A549 (cell line): ENCODE measurements around the gene PLCB1. TPM values are rescaled to one million over a fixed set of nuclear protein-coding genes. Genes with fewer than 3 reads are reported as not detected.

Source experiments
- ATAC-seq, 2 experiments: fragments of 200-7000 bp in 1 of 2; fragments of >200 bp in 1 of 2; cut with Nextera tagmentation in 1 of 2; cut with Tn5 transposase in 1 of 2; 3 replicates each; pipeline versions ENCODE4 v1.8.0 to v1.9.1; 2018 to 2020; ENCODE audit warnings: mild to moderate bottlenecking in 1 of 2, moderate library complexity in 1 of 2
- CTCF ChIA-PET: fragments of 300-600 bp; sonication (Branson Sonifier 250); formaldehyde crosslinking; extraction: SDS; loops from one replicate; lab custom pipeline; 2021; ENCODE audit warnings: antibody characterized with exemption, inconsistent platforms; lab: Yijun Ruan, JAX
- POLR2A ChIA-PET: fragments of 350-600 bp; formaldehyde crosslinking; extraction: SDS; loops from one replicate; lab custom pipeline; 2021; ENCODE audit warnings: antibody characterized with exemption, inconsistent platforms; lab: Yijun Ruan, JAX
- DNase-seq, 2 experiments: peaks; one replicate each; pipeline versions ENCODE4 v3.0.0 to v3.0.0-alpha.2; 2011 to 2016; ENCODE audit warnings: low read depth in 1 of 2, low spot score in 1 of 2
- FAIRE-seq: peaks from 2 replicates; lab custom pipeline; 2011; peaks lifted over from hg19 to GRCh38; lab: Jason Lieb, UNC
- H3K27ac ChIP-seq, 2 experiments: fragments of >200 bp; sonication (Bioruptor Twin); formaldehyde crosslinking; 3 replicates each; pipeline ENCODE4 v1.5.1; 2016 to 2017
- H3K4me1 ChIP-seq: fragments of >200 bp; sonication (Bioruptor Twin); formaldehyde crosslinking; 3 replicates; pipeline ENCODE4 v1.6.1; 2016
- H3K4me2 ChIP-seq: fragments of >200 bp; sonication (Bioruptor Twin); formaldehyde crosslinking; 3 replicates; pipeline ENCODE4 v1.6.1; 2016
- H3K4me3 ChIP-seq: fragments of >200 bp; sonication (Bioruptor Twin); formaldehyde crosslinking; 3 replicates; pipeline ENCODE4 v1.5.1; 2016
- H3K9me3 ChIP-seq: fragments of >200 bp; sonication (Bioruptor Twin); formaldehyde crosslinking; 3 replicates; pipeline ENCODE4 v1.6.1; 2016
- BHLHE40 ChIP-seq: IDR thresholded peaks from 2 replicates; pipeline ENCODE4 v1.6.1; 2012; ENCODE audit warnings: low read depth, low read length, inconsistent platforms
- CBX2 ChIP-seq: fragments of 200-600 bp; sonication (generic); IDR thresholded peaks from 2 replicates; pipeline ENCODE4 v1.6.1; 2016; ENCODE audit warnings: low read depth, mild to moderate bottlenecking, borderline replicate concordance
- ESRRA ChIP-seq: fragments of 150-350 bp; IDR thresholded peaks from 2 replicates; pipeline ENCODE4 v1.6.1; 2014; ENCODE audit warnings: mild to moderate bottlenecking, low read length, borderline replicate concordance
- FOSB ChIP-seq: fragments of 250-450 bp; sonication (Bioruptor Pico); IDR thresholded peaks from 2 replicates; pipeline ENCODE4 v1.5.0; 2020; ENCODE audit warnings: mild to moderate bottlenecking, moderate library complexity
- FOSL2 ChIP-seq, 2 experiments: fragments of 450-650 bp in 1 of 2; fragments of >200 bp in 1 of 2; sonication (Bioruptor Twin) in 1 of 2; formaldehyde crosslinking; IDR thresholded peaks; 2 replicates each; pipeline versions ENCODE4 v1.5.0 to v1.6.1; 2016 to 2020; ENCODE audit warnings: mild to moderate bottlenecking in 1 of 2, moderate library complexity in 1 of 2
- FOXS1 ChIP-seq: fragments of 250-450 bp; sonication (Bioruptor Pico); IDR thresholded peaks from 2 replicates; pipeline ENCODE4 v1.5.0; 2020; ENCODE audit warnings: mild to moderate bottlenecking, moderate library complexity
- GATA3 ChIP-seq: IDR thresholded peaks from 2 replicates; pipeline ENCODE4 v1.6.1; 2012; ENCODE audit warnings: borderline replicate concordance
- HDAC2 ChIP-seq: fragments of 200-600 bp; sonication (generic); IDR thresholded peaks from 2 replicates; pipeline ENCODE4 v1.6.1; 2016
- HMGXB4 ChIP-seq: fragments of 250-450 bp; sonication (Bioruptor Pico); IDR thresholded peaks from 2 replicates; pipeline ENCODE4 v1.5.0; 2021; ENCODE audit warnings: mild to moderate bottlenecking, moderate library complexity, borderline replicate concordance
- HOXA7 ChIP-seq: fragments of 250-450 bp; sonication (Bioruptor Pico); IDR thresholded peaks from 2 replicates; pipeline ENCODE4 v1.5.0; 2020; ENCODE audit warnings: mild to moderate bottlenecking, moderate library complexity
- HOXB5 ChIP-seq: fragments of 250-450 bp; sonication (Bioruptor Pico); IDR thresholded peaks from 2 replicates; pipeline ENCODE4 v1.5.0; 2020; ENCODE audit warnings: mild to moderate bottlenecking, moderate library complexity
- JUN ChIP-seq, 2 experiments: fragments of >200 bp; sonication (Bioruptor Twin); formaldehyde crosslinking; IDR thresholded peaks; 2 replicates in 1 of 2; 3 replicates in 1 of 2; pipeline ENCODE4 v1.6.1; 2016 to 2017
- JUNB ChIP-seq: fragments of >200 bp; sonication (Bioruptor Twin); formaldehyde crosslinking; IDR thresholded peaks from 2 replicates; pipeline ENCODE4 v1.6.1; 2016
- KDM1A ChIP-seq: fragments of 200-600 bp; sonication (generic); IDR thresholded peaks from 2 replicates; pipeline ENCODE4 v1.6.1; 2016; ENCODE audit warnings: low read depth, mild to moderate bottlenecking
- MAFK ChIP-seq: fragments of 450-650 bp; IDR thresholded peaks from 2 replicates; pipeline ENCODE4 v1.6.1; 2014; ENCODE audit not compliant: partially characterized antibody
- NPAS2 ChIP-seq: fragments of 250-450 bp; sonication (Bioruptor Pico); IDR thresholded peaks from 2 replicates; pipeline ENCODE4 v1.8.0; 2022; ENCODE audit warnings: mild to moderate bottlenecking, moderate library complexity, borderline replicate concordance
- RAD21 ChIP-seq, 2 experiments: fragments of >200 bp in 1 of 2; sonication (Bioruptor Twin) in 1 of 2; formaldehyde crosslinking in 1 of 2; IDR thresholded peaks in 1 of 2; conservative IDR thresholded peaks in 1 of 2; 2 replicates in 1 of 2; 3 replicates in 1 of 2; pipeline ENCODE4 v1.6.1; 2012 to 2018; ENCODE audit warnings: inconsistent platforms in 1 of 2
- ZNF302 ChIP-seq: fragments of 250-450 bp; sonication (Bioruptor Pico); IDR thresholded peaks from 2 replicates; pipeline ENCODE4 v1.9.0; 2021; ENCODE audit warnings: inconsistent platforms, mild to moderate bottlenecking, moderate library complexity
- ZSCAN20 ChIP-seq: fragments of 250-450 bp; sonication (Bioruptor Pico); IDR thresholded peaks from 2 replicates; pipeline ENCODE4 v1.8.0; 2022; ENCODE audit warnings: mild to moderate bottlenecking, moderate library complexity
- WGBS: methylation state at CpG from one replicate; pipeline ENCODE4 v1.1.6; 2017; ENCODE audit errors: missing lambda C conversion rate; 5-methylcytosine and 5-hydroxymethylcytosine counted together
- polyA plus RNA-seq, 4 experiments: library from polyadenylated mRNA; depleted of rRNA in 3 of 4; stranded (reverse); fragments of >200 nt; fragmentation: RNase III in 1 of 4; extraction: RNeasy Plus Mini Kit Qiagen cat#74134 plus additional on column Dnase treatment in 1 of 4; gene quantifications; 2 replicates in 3 of 4; 3 replicates in 1 of 4; pipeline ENCODE4 v1.2.3, GENCODE V29; 2011 to 2017
- TF ChIP-seq, protein P1 (sequence below): fragments of >200 bp; sonication (Bioruptor Twin); formaldehyde crosslinking; IDR thresholded peaks from 2 replicates; pipeline ENCODE4 v1.6.1; 2016
- TF ChIP-seq, protein P2 (sequence below): IDR thresholded peaks from 2 replicates; pipeline ENCODE4 v1.6.1; 2012; ENCODE audit warnings: low read depth, borderline replicate concordance
- TF ChIP-seq, protein P3 (sequence below): IDR thresholded peaks from 2 replicates; pipeline ENCODE4 v1.6.1; 2012

The PLCB1 gene
- polyA plus RNA-seq, 2 of the 4 experiments (the other 2 are of a cell fraction), result 0.97 to 6.3 TPM

GRCh38 chr20:8132484-8133309 lies 631 bp downstream of the PLCB1 start:
- WGBS, result 26% methylated on average over 30 of the region's 68 CpGs
- ChIA-PET CTCF (interaction anchor here (0.6 to 2.7 kb wide), 5 partner anchors 10 to 589 kb away, joined by 3 to 19 read pairs (median 3); no protein-coding TSS in a partner anchor), POLR2A (no interaction called here)
- peak in 1 of 2 experiments; percentile 33 for DNase-seq
- Histone ChIP-seq H3K4me3 (peak overlapping the region; percentile 60), H3K27ac (peak overlapping the region; percentile 40 to 73; a peak in 4 of 6 replicates), H3K9me3 (no peaks in the 10 kb centered on the region), H3K4me1 (no peaks in the 10 kb centered on the region; the same call in 2 of the 3 replicates), H3K4me2 (peak overlapping the region; percentile 96)
- TF ChIP-seq NPAS2 (CRISPR knock-in tag), result no peak
- peak; percentile 18; the same call in 1 of the 2 replicates for TF ChIP-seq HDAC2
- FAIRE-seq, result no peak
- peak in 1 of 2 experiments; percentile 21; a peak in 3 of 6 replicates for ATAC-seq

- no peak for DNase-seq
- no peak overlapping the region; the same call in 2 of the 3 replicates for H3K4me3 ChIP-seq
- no peaks in the 10 kb centered on the region for H3K9me3 ChIP-seq
- ChIA-PET POLR2A (no interaction called here), CTCF (interaction anchor here (0.6 to 2.7 kb wide), 5 partner anchors 11 to 589 kb away, joined by 3 to 19 read pairs (median 3); no protein-coding TSS in a partner anchor)
- no peak for FAIRE-seq
- ATAC-seq, result no peak
- TF ChIP-seq HDAC2 (no peak), ZSCAN20 (CRISPR knock-in tag) (no peak), HOXB5 (CRISPR knock-in tag) (no peak), RAD21 (conservative IDR thresholded peaks at IDR 0.05 in 1 of 2, IDR thresholded peaks at IDR 0.05 in 1 of 2) (no peak), JUN (IDR thresholded peaks at IDR 0.05) (no peak), GATA3 (no peak), NPAS2 (CRISPR knock-in tag) (no peak), ZNF302 (CRISPR knock-in tag) (no peak), BHLHE40 (no peak), FOXS1 (CRISPR knock-in tag) (no peak), JUNB (no peak)
- TF ChIP-seq, protein P1, sequence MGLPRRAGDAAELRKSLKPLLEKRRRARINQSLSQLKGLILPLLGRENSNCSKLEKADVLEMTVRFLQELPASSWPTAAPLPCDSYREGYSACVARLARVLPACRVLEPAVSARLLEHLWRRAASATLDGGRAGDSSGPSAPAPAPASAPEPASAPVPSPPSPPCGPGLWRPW, result no peak
- 40% methylated on average over 13 of the region's 14 CpGs for WGBS
- no peaks in the 10 kb centered on the region; the same call in 2 of the 3 replicates for H3K4me1 ChIP-seq
- H3K27ac ChIP-seq, result no peak overlapping the region
- peak overlapping the region; percentile 96; the same call in 2 of the 3 replicates for H3K4me2 ChIP-seq
These were observed 1.3 kb downstream of the PLCB1 start for GRCh38 chr20:8133310-8133768.

DNA sequence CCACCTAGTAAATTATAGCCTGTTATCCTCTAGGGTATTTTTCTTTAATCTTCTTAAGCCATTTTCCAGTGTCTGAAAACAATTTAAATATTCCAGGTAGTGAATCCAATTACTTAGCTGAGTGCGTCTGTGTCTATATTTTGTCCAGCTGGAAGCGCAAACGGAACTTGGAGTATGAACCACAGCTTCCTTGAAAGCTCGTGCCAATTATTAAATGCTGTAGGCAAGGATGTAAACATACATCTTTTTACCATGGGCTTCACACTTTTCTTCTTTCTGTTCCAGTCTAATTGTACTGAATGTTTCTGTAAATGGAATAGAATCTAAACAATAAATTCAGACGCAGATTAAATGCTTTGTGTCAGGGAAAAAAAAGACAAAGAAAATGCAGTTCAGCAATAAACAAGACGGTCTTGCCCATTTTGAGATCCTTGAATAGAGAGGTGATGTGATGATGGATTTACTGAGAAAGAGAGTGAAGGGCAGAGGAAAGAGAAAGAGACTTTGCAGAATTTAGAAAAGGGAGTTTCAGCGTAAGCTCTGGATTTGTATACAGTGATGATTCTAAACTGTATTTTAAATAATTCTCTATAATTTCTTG lies 1.9 kb downstream of the PLCB1 start:
- Histone ChIP-seq H3K4me2 (no peak overlapping the region), H3K4me1 (no peaks in the 10 kb centered on the region; the same call in 2 of the 3 replicates), H3K27ac (no peak overlapping the region), H3K4me3 (no peak overlapping the region), H3K9me3 (no peaks in the 10 kb centered on the region)
- DNase-seq (no peak), ATAC-seq (no peak), FAIRE-seq (no peak)
- 71% methylated on average over 7 of the region's 7 CpGs for WGBS
- TF ChIP-seq KDM1A, result no peak
- TF ChIP-seq, protein P2, sequence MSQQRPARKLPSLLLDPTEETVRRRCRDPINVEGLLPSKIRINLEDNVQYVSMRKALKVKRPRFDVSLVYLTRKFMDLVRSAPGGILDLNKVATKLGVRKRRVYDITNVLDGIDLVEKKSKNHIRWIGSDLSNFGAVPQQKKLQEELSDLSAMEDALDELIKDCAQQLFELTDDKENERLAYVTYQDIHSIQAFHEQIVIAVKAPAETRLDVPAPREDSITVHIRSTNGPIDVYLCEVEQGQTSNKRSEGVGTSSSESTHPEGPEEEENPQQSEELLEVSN, result no peak
- TF ChIP-seq CBX2, result no peak
- peak; percentile 18 for TF ChIP-seq MAFK
- ChIA-PET POLR2A (no interaction called here), CTCF (interaction anchor here (0.8 to 2.7 kb wide), 7 partner anchors 9 to 588 kb away, joined by 3 to 19 read pairs (median 3); no protein-coding TSS in a partner anchor)

GRCh38 chr20:8139899-8140298 lies 7.8 kb downstream of the PLCB1 start:
- Histone ChIP-seq H3K4me3 (no peak overlapping the region), H3K4me1 (no peaks in the 10 kb centered on the region), H3K9me3 (no peaks in the 10 kb centered on the region), H3K4me2 (no peak overlapping the region), H3K27ac (no peak overlapping the region)
- FAIRE-seq (no peak), DNase-seq (no peak), ATAC-seq (no peak)
- WGBS, result 33% methylated on average over 2 of the region's 2 CpGs
- ChIA-PET CTCF (interaction anchor here (0.6 to 3.3 kb wide), 3 partner anchors 9 to 323 kb away, joined by 3 to 15 read pairs (median 4); no protein-coding TSS in a partner anchor), POLR2A (no interaction called here)
- TF ChIP-seq CBX2 (no peak), ESRRA (no peak), FOSL2 (IDR thresholded peaks at IDR 0.05) (no peak), FOSL2 (CRISPR knock-in tag; IDR thresholded peaks at IDR 0.05) (no peak), HMGXB4 (CRISPR knock-in tag) (no peak), GATA3 (no peak), NPAS2 (CRISPR knock-in tag) (no peak), JUN (IDR thresholded peaks at IDR 0.05) (no peak), ZNF302 (CRISPR knock-in tag) (no peak), ZSCAN20 (CRISPR knock-in tag) (no peak), HOXA7 (no peak), FOSB (CRISPR knock-in tag) (no peak)
- TF ChIP-seq, protein P2, result no peak
- TF ChIP-seq, protein P3, sequence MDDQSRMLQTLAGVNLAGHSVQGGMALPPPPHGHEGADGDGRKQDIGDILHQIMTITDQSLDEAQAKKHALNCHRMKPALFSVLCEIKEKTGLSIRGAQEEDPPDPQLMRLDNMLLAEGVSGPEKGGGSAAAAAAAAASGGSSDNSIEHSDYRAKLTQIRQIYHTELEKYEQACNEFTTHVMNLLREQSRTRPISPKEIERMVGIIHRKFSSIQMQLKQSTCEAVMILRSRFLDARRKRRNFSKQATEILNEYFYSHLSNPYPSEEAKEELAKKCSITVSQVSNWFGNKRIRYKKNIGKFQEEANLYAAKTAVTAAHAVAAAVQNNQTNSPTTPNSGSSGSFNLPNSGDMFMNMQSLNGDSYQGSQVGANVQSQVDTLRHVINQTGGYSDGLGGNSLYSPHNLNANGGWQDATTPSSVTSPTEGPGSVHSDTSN, result no peak
